ENCODE measurements around the gene CABLES2. TPM values are rescaled to one million over a fixed set of nuclear protein-coding genes. Genes with fewer than 3 reads are reported as not detected.
A peak's percentile ranks its signal among the peaks of the same experiment; 100 is the strongest.

The CABLES2 gene
- total and polyA plus RNA-seq, 4 donors: 0.92 to 3.2 (median 2.0) TPM

GRCh38 chr20:62355878-62356588 lies 51.1 kb downstream of the CABLES2 start:
- Histone ChIP-seq H3K27me3 (ENCODE audit: control insufficient read depth in 4 of 4, insufficient read depth in 4 of 4, low read length in 3 of 4) (no peaks in the 10 kb centered on the region), H3K4me3 (ENCODE audit: low read depth in 1 of 3, low read length in 3 of 3) (no peak overlapping the region), H3K36me3 (ENCODE audit: control insufficient read depth in 4 of 4, insufficient read depth in 3 of 4, low read depth in 1 of 4, low read length in 3 of 4) (peaks cover 0 to 3% (median 1%) of the 10 kb centered on the region in 4 donors), H3K27ac (ENCODE audit: low read depth in 1 of 2, low read length in 2 of 2) (peak overlapping the region; percentile 82 to 86), H3K9me3 (ENCODE audit: control insufficient read depth in 4 of 4, low read length in 3 of 4) (no peaks in the 10 kb centered on the region), H3K9ac (ENCODE audit: low read depth in 1 of 2, low read length in 2 of 2) (peak overlapping the region; percentile 22 to 59), H3K4me1 (ENCODE audit: control insufficient read depth in 4 of 4, insufficient read depth in 4 of 4, low read length in 3 of 4) (peaks cover 56 to 75% (median 64%) of the 10 kb centered on the region in 4 donors)
- TF ChIP-seq MAX (IDR thresholded peaks at IDR 0.05) (no peak), NR2F2 (IDR thresholded peaks at IDR 0.05) (no peak), EGR1 (IDR thresholded peaks at IDR 0.05; ENCODE audit: low read depth in 2 of 2) (no peak), HNF4G (IDR thresholded peaks at IDR 0.05) (no peak), FOXA2 (IDR thresholded peaks at IDR 0.05) (no peak)
- WGBS: 51% methylated on average over 29 of the region's 29 CpGs
- no peak for DNase-seq (ENCODE audit: low spot score)

- Histone ChIP-seq H3K4me3 (ENCODE audit: low read depth in 1 of 3, low read length in 3 of 3) (no peak overlapping the region), H3K36me3 (ENCODE audit: control insufficient read depth in 4 of 4, insufficient read depth in 3 of 4, low read depth in 1 of 4, low read length in 3 of 4) (peaks cover 0 to 3% (median 3%) of the 10 kb centered on the region in 4 donors), H3K27me3 (ENCODE audit: control insufficient read depth in 4 of 4, insufficient read depth in 4 of 4, low read length in 3 of 4) (no peaks in the 10 kb centered on the region), H3K9me3 (ENCODE audit: control insufficient read depth in 4 of 4, low read length in 3 of 4) (no peaks in the 10 kb centered on the region), H3K4me1 (ENCODE audit: control insufficient read depth in 4 of 4, insufficient read depth in 4 of 4, low read length in 3 of 4) (peaks cover 56 to 74% (median 63%) of the 10 kb centered on the region in 4 donors), H3K27ac (ENCODE audit: low read depth in 1 of 2, low read length in 2 of 2) (peak overlapping the region; percentile 82 to 86), H3K9ac (ENCODE audit: low read depth in 1 of 2, low read length in 2 of 2) (peak overlapping the region; percentile 22 to 59)
- WGBS: 30% methylated on average over 11 of the region's 11 CpGs
- TF ChIP-seq HNF4A (conservative IDR thresholded peaks at IDR 0.05) (peak in 1 of 2 donors; percentile 24), HNF4G (IDR thresholded peaks at IDR 0.05) (no peak), JUND (IDR thresholded peaks at IDR 0.05) (peak in 1 of 2 donors; percentile 75)
- no peak for DNase-seq (ENCODE audit: low spot score)
These were observed 51.6 kb downstream of the CABLES2 start for GRCh38 chr20:62355516-62355877.

GRCh38 chr20:62354811-62355341 lies 52.2 kb downstream of the CABLES2 start:
- TF ChIP-seq SP1 (IDR thresholded peaks at IDR 0.05): no peak
- no peak for TF ChIP-seq FOXA2 (IDR thresholded peaks at IDR 0.05)
- no peak for TF ChIP-seq HNF4A (conservative IDR thresholded peaks at IDR 0.05)
- TF ChIP-seq EGR1 (IDR thresholded peaks at IDR 0.05; ENCODE audit: low read depth in 2 of 2): no peak
- no peak for TF ChIP-seq ATF3 (IDR thresholded peaks at IDR 0.05)
- TF ChIP-seq MAX (IDR thresholded peaks at IDR 0.05): no peak
- TF ChIP-seq NR2F2 (IDR thresholded peaks at IDR 0.05): no peak
- no peak for TF ChIP-seq RXRA (IDR thresholded peaks at IDR 0.05)
- no peak for TF ChIP-seq ZBTB33 (IDR thresholded peaks at IDR 0.05)
- no peak for DNase-seq (ENCODE audit: low spot score)
- Histone ChIP-seq H3K27ac (ENCODE audit: low read depth in 1 of 2, low read length in 2 of 2) (peak overlapping the region; percentile 82 to 86), H3K36me3 (ENCODE audit: control insufficient read depth in 4 of 4, insufficient read depth in 3 of 4, low read depth in 1 of 4, low read length in 3 of 4) (peaks cover 0 to 3% (median 3%) of the 10 kb centered on the region in 4 donors), H3K9me3 (ENCODE audit: control insufficient read depth in 4 of 4, low read length in 3 of 4) (no peaks in the 10 kb centered on the region), H3K4me1 (ENCODE audit: control insufficient read depth in 4 of 4, insufficient read depth in 4 of 4, low read length in 3 of 4) (peaks cover 56 to 74% (median 63%) of the 10 kb centered on the region in 4 donors), H3K4me3 (ENCODE audit: low read depth in 1 of 3, low read length in 3 of 3) (no peak overlapping the region), H3K27me3 (ENCODE audit: control insufficient read depth in 4 of 4, insufficient read depth in 4 of 4, low read length in 3 of 4) (no peaks in the 10 kb centered on the region), H3K9ac (ENCODE audit: low read depth in 1 of 2, low read length in 2 of 2) (peak overlapping the region in 1 of 2 donors; percentile 59)
- WGBS: 75% methylated on average over 16 of the region's 16 CpGs

Measured in liver (tissue), 9 donors.